ENCODE results near the gene TLR6.

GRCh38 chr4:38896940-38897339 is 40.3 kb upstream of the TLR6 start:
- TF ChIP-seq YY1 (IDR thresholded peaks at IDR 0.05; ENCODE audit: insufficient read depth, insufficient read length) (no peak), ZNF274 (IDR thresholded peaks at IDR 0.05; ENCODE audit: low read depth, low read length) (no peak)
